Activated CD8-positive, alpha-beta memory T cell treated with anti-CD3 and anti-CD28 coated beads for 48 hours (primary cell): ENCODE measurements around the gene RAB5A.
A peak's percentile ranks its signal among the peaks of the same experiment; 100 is the strongest.
"Not testable (repeated sequence)": the region's sequence is repeated elsewhere in the genome, so short reads cannot be mapped to it uniquely, and the experiment has no call there.

ENCODE experiments used
- DNase-seq, 3 experiments: peaks; one replicate each; pipeline ENCODE4 v3.0.0-alpha.2; 2020; ENCODE audit warnings: low read depth in 2 of 3, low spot score in 2 of 3

Gene RAB5A

DNA sequence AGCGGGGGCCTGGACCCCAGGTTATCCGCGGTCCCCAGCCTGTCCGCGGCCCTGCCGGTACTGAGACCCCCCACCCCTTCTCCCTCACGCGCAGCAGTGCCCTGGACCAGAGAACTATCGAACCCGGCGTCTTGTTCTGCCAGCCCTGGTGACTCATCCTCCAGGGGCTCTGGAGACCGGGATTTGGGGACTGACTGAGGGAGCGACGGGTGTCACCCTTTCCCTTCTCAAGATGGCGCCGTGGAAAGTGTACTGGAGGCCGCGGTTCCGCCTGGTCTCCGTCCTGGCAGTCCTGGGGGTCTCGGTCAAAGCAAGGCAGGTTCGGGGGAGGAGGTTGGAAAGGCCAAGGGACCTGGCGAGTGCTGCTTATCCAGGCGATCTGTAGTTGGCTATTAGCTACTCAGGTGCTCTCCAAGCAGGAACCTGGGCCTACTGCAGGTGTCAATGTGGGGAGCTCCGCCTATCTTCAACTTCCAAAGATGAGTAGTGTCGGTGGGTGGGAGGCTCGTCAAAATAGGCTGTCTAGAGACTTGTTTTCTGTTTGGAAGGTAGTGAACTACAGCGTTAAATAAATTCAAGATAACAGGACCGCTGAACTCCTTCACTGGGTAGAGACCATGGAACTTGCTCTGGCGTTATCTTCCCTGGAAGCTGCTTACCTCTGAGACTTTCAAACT lies 790 bp downstream of the RAB5A start:
- DNase-seq, result peak; percentile 25 to 29 (median 26)

DNA sequence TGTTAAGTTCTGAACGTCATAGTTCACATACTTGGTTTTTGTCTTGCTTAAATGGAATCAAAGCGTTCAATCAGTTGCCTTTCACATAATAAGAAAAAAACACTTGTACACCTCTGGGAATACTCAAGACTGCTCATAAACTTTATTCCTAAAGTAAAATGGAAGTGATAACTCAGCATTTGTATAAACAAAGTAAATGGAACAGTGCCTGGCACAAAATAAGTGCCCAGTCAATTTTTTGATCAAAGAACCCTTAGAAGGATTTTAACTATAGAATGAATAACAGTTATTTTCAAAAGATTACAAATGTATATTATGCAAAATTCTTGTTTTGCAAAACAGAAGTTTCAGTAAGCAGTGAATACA lies 1.3 kb downstream of the RAB5A start:
- DNase-seq, result no peak

DNA sequence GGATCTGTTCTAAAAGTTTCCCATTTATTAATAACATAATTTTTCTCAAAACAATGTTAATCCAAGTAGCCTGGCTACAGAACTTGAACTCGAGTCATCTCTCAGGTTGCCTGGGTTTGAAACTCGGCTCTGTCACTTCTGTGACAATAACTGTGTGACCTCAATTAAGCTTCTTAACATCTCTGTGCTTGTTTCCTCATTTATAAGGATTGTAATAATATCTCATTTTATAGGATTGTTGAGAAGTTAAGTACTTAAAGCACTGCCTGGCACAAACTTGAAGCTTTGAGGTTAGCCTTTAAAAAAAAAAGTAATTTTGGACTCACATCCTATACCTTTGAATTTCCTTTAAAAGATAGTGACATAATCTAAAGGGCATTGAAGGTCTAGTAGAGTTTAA lies 3.4 kb downstream of the RAB5A start:
- DNase-seq, result no peak

DNA sequence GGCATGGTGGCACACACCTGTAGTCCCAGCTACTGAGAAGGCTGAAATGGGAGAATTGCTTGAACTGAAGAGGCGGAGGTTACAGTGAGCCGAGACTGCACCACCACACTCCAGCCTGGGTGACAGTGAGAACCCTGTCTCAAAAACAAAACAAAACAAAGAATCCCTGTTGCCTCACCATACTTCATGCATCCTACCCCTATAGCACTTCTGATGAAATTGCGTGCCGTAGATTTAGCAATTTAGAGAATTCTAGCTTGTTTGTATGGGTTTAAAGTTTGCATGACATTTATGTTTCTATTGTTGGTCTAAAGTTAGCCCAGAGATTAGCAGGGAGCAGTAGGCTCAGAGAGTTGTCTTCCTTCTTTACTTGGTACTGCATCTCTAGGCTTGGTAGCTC lies 7.8 kb downstream of the RAB5A start:
- DNase-seq, result no peak

DNA sequence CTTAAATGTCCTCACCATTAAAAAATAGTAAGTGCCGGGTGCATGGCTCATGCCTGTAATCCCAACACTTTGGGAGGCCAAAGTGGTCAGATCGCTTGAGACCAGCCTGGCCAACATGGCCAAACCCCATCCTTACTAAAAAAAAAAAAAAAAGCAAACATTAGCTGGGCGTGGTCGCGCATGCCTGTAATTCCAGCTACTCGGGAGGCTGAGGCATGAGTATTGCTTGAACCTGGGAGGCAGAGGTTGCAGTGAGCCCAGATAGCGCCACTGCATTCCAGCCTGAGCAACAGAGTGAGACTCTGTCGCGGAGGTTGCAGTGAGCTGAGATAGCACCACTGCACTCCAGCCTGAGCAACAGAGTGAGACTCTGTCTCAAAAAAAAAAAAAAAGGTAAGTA lies 10.5 kb downstream of the RAB5A start:
- DNase-seq, result not testable (repeated sequence)

DNA sequence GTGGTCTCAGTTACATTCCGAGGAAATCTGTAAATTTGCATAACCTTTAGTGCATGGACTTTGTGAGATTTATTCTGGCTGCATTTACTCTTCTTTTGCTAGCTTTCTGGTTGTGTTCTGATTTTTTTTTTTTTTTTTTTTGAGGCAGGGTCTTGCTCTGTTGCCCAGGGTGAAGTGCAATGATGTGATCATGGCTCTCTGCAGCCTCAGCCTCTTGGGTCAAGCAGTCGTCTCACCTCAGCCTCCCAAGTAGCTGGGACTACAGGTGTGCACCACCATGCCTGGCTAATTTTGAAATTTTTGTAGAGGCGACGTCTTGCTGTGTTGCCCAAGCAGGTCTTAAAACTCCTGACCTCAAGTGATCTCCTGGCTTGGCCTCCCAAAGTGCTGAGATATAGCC lies 12.6 kb downstream of the RAB5A start:
- no peak for DNase-seq

DNA sequence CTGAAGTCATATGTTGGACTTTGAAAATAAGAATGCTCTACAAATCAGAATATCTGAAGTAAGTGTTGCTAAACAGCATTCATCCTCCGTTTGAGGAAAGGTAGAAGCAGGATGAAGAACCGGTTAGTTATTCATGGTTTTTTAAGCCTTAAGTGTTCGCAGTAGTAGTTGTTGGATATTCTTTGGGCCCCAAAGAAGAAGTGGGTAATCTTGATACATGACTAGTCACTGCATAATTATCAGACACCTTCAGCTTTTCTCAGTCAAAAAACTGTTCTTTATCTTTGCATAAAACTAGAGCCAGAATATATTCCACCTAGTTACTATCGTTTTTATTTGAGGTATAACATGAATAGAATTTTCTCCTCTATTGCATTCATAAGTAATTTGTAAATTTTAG lies 13.8 kb downstream of the RAB5A start:
- no peak for DNase-seq

DNA sequence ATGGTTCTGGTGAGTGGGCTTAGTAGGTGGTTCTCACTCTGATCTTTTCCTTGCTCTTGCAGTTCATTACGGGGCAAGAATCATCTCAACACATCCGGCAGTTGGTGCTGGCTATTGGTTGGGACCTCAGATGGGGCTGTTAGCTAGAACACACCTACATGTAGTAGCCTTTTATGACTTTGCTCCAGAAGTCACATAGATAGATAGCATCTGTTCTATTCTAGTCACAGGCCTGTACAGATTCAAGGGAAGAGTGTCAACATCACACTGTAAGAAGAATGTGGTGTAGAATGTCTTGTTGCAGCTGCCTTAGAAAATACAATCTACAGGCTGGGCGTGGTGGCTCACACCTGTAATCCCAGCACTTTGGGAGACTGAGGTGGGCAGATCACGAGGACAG lies 15.1 kb downstream of the RAB5A start:
- no peak for DNase-seq

DNA sequence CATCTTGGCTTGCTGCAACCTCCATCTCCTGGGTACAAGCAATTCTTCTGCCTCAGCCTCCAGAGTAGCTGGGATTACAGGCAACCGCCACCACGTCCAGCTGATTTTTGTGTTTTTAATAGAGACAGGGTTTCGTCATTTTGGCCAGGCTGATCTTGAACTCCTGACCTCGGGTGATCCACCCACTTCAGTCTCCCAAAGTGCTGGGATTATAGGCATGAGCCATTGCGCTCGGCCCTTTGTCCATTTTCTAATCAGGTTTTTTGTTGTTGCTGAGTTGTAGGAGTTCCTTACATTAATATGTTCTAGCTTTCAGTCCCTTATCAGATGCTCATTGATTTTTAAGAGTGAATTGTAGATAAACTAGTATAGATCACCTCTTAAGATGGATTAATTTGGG lies 20.3 kb downstream of the RAB5A start:
- DNase-seq, result no peak

DNA sequence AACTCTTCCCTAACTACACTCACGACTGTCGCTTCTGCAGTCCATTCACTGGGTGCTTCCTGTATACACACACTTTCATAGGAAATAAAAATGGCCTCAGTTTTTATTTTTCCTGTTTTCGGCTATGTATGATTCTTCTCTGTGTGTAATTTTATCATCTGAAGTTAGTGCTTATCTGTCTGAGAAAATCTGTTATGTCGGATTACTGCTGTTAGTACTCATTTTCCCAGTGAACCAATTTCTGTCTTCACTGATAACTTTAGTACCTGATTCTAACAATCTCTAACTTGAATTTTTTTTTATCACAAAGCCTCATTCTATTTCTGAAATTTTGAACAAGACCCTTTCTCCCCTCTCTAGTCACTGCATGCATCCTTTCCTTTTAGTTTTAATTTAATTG lies 20.9 kb downstream of the RAB5A start:
- DNase-seq, result no peak

DNA sequence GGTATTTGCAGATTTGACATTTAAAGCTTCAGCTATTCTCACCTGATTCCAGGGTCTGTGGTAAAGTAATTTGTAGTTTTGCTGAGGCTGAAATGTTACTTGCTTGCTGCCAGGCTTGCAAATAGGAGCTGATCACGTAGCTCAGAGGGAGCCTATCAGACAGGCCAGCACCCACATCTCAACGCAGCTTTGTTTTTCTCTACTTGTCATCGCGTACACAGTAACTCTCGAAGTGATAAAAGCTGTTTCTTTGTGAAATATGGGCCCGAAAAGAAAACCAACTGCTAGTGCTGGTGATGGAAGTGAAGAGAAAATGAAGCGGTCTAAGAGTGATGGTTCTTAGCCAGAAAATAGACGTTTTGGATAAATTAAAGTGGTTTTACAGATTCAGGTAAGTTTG lies 23.4 kb downstream of the RAB5A start:
- no peak for DNase-seq

DNA sequence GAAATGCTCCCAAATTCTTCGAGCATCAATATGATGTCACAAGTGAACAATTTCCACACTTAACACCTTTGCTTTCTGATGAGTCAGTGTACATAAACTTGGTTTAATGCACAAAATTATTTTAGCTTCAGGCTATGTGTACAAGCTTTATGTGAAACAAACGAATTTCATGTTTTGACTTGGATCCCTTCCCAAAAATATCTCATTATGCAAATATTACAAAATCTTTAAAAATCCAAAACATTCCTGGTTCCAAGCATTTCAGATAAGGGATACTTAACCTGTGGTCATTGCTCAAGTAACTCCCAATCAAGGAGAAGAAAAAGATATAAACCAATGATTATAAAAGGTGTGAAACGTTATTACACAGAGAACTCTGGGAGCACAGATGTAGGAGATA lies 25.2 kb downstream of the RAB5A start:
- no peak for DNase-seq

DNA sequence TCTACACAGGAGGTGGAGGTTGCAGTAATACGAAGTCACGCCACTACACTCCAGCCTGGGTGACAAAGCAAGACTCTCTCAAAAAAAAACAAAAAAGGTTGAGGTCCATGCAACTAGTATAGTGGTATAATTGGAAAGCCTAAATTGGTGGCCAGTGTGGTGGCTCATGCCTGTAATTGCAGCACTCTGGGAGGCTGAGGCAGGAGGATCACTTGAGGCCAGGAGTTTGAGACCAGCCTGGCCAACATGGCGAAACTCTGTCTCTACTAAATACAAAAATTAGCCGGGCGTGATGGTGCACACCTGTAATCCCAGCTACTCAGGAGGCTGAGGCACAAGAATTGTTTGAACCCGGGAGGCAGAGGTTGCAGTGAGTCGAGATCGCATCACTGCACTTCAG lies 42.0 kb downstream of the RAB5A start:
- DNase-seq, result not testable (repeated sequence)

DNA sequence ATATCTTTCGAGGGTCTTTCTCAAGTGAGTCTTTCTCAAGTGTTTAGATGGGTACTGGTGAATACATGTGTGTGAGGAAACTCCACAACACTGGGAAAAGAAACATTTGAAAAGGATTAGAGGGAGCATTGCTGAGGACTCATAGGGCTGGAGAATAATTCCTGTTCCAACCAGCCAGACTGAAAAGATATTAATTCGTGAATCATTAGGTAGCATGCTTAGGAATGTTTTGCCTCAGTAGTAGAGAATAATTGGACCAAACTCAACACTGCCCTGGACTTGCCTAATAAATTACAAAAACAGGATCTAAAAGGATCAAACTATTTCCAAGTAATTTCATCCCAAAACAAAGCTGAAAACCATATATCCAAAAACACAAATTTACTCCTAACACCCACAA lies 47.9 kb downstream of the RAB5A start:
- no peak for DNase-seq

DNA sequence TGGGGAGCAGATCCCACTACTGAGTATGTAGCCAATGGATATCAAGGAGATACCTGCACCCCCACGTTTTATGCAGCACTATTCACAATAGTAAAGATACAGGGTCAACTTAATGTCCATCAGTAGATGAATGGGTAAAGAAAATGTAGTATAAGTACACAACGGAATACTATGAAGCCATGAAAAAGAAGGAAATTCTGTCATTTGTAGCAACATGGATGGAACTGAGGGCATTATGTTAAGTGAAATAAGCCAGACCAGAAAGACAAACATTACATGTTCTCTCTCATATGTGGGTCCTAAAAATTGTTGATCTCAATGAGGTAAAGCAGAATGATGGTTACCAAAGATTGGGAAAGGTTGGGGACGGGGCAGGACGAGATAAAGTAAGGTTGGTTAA lies 50.6 kb downstream of the RAB5A start:
- DNase-seq, result no peak

DNA sequence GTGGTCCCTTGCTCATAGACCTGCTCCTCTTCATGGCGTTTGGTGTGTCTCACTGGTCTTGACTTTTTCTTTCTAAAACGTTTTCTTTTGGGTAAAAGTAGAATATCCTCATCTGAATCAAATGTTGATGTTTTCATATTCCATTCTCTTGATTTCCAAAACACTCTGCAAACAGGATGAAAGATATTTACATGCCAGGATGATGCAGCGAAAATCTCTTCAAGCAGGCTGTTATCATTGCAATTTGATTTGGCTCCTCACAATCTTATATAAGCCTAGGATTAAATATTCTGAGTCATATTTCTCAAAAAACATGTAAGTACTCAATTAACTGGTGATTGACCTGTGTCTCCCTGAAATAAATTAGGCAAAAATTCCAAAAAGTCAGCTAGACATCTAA lies 55.0 kb downstream of the RAB5A start:
- no peak for DNase-seq

DNA sequence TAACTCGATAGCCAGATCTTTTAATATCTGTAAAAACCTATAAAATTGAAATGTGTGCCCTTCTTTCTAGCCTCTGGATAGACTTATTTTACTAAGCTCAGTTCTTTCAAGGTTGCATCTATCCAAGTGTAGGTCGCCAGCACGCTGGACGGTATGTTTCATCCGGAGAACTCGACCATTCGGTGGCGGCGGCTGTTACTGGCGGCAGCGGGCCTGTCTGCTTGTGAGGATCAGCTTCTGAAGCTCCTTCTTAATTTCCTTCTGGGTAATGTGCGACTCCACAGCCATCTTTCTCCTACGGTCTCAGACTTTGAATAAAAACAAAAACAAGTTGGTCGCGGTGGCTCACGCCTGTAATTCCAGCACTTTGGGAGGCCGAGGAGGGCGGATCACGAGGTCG lies 61.1 kb downstream of the RAB5A start:
- no peak for DNase-seq

DNA sequence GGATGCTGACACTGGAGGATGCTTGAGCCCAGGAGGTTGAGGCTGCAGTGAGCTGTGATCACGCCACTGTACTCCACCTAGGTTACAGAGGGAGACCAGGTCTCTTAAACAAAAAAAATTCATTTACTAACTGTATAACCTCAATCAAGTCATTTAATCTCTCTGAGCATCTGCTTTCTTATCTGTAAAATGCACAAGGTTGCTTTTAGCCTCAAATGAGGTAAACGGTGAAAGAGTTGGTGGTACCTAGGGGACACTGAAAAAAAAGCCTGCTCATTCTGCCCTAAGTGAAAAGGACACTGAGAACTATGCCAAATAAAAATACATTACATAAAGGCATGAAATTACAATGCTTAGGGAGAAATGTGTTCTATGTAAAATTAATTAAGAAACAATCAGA lies 61.7 kb downstream of the RAB5A start:
- DNase-seq, result no peak

DNA sequence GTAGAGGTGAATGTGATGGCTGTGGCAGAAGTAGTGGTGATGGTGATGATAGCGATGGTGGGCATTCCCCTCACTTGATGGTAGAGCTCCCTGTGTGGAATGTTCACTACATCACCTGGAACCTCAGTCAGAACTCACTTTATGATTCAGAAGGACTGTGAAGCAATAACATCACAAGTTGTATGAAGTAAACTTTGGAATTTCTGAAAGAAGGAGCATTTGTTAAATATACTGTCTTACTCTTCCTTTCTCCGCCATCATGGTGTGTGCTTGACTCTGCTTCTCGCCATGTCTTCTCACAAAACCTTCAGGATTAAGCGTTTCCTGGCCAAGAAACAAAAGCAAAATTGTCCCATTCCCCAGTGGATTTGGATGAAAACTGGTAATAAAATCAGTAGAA lies 65.3 kb downstream of the RAB5A start, which contains the start of gene PP2D1:
Gene PP2D1, minus strand, starts transcription at position 101 of the 400 bp plus-strand sequence. CDS start 192 bp downstream, outside the sequence.
- DNase-seq, result no peak

DNA sequence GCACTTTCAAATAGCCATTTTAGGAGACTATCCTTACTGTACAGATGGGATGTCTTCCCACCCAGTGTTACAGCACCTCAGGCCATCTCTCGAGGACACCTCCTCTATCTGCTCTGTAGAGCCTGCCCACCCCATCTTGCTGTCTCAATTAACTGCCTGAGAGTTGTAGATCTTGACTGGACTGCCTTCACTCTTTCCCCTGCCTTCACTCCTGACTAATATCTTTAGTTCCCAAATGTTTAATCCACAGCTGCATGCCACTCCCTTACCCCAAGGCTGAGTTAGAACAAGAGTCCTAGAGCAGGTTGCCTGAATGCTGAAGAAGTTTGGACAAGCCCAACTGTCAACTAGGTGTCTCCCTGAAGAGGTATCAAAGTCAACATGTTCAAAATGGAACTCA lies 66.5 kb downstream of the RAB5A start:
- no peak for DNase-seq

DNA sequence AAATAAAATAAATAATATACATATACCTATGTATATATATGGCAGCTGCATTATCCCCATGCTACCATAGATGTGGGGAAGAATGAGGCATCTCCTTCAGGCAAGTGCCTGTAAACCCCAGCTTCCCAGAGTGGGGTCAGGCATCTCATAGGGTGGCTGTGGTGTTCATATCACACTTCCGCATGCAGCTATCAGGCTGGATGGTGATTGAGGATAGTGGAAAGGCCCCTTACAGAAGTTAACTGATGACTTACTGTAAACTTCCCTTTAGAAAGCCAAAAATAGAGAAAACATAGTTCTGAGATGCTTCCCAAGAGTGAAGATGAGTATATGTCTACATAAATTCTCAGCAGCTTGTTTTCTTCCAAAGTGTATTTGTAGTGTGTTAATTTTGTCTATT lies 68.6 kb downstream of the RAB5A start:
- DNase-seq, result no peak

DNA sequence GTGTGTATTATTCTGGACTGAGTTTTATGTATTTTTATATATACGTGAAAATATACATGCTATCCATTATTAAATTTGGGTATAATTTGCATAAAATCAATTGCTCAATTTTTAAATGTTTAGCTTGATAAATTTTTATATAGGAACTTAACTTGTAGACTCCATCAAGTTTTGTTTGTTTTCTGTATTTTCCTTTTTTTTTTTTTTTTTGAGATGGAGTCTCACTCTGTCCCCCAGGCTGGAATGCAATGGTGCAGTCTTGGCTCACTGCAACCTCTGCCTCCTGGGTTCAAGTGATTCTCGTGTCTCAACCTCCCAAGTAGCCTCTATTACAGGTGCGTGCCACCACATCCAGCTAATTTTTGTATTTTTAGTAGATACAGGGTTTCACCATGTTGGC lies 69.2 kb downstream of the RAB5A start:
- not testable (repeated sequence) for DNase-seq

DNA sequence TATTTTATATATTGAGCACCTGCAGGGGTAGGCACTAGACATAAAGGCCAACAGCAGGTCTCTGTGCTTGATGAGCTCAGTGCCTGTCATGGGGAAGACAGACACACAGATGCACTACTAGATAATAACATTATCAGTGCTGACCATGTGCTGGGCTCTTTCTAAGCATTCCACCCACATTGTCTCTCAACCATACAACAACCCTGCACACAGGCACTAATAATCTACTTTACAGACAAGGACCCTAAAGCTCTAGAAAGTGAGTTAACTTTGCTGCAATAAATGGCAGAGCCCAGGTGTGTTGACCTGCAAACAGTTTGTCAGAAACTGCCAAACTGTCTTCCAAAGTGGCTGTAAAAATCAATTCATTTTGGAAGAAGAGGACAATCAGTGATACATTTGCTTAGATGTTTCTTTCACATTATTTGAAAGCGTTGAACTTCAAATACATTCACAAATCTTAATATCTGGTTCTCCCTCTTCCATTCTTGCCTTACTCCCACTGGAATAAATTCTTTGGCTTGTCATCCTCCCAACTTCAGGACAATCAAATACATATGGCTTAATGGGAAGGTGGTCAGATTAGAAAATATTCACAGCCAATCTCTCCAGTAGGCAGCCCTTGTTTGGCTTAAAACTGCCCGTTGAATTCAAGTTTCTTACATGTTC lies 76.2 kb downstream of the RAB5A start:
- DNase-seq, result no peak
